ENCODE data around the gene NECTIN1. TPM values are rescaled to one million over a fixed set of nuclear protein-coding genes. Genes with fewer than 3 reads are reported as not detected.

NECTIN1 gene
- total and polyA plus RNA-seq, 5 donors from 2014 or later = 0.18 to 2.3 TPM; not detected in 3

- ATAC-seq (ENCODE audit: low read depth in 2 of 2) (no peak), DNase-seq (no peak)
- Histone ChIP-seq H3K27me3 (ENCODE audit: control insufficient read depth, insufficient read depth, low read length) (no peaks in the 10 kb centered on the region), H3K27ac (ENCODE audit: insufficient read depth, low read length, poor library complexity, severe bottlenecking) (no peak overlapping the region), H3K36me3 (ENCODE audit: control insufficient read depth, insufficient read depth, low read length) (no peaks in the 10 kb centered on the region), H3K9me3 (ENCODE audit: control insufficient read depth in 2 of 2, low read length in 2 of 2) (no peaks in the 10 kb centered on the region), H3K4me1 (ENCODE audit: control insufficient read depth, insufficient read depth, low read length, poor library complexity, severe bottlenecking) (no peaks in the 10 kb centered on the region), H3K4me3 (ENCODE audit: low read depth, low read length) (no peak overlapping the region)
- Mint-ChIP-seq H3K4me3 (peak overlapping the region in 1 of 4 donors; percentile 11), H3K9me3 (no peaks in the 10 kb centered on the region), H3K36me3 (no peaks in the 10 kb centered on the region), H3K27ac (no peak overlapping the region), H3K27me3 (peaks cover 8% of the 10 kb centered on the region), H3K4me1 (peaks cover 0 to 2% (median 0%) of the 10 kb centered on the region in 4 donors)
Observed at GRCh38 chr11:119639642-119640205, 89.3 kb downstream of the NECTIN1 start.

GRCh38 chr11:119638851-119639250 lies 90.1 kb downstream of the NECTIN1 start:
- Histone ChIP-seq H3K4me1 (ENCODE audit: control insufficient read depth, insufficient read depth, low read length, poor library complexity, severe bottlenecking) (no peaks in the 10 kb centered on the region), H3K27ac (ENCODE audit: insufficient read depth, low read length, poor library complexity, severe bottlenecking) (no peak overlapping the region), H3K27me3 (ENCODE audit: control insufficient read depth, insufficient read depth, low read length) (no peaks in the 10 kb centered on the region), H3K4me3 (ENCODE audit: low read depth, low read length) (no peak overlapping the region), H3K9me3 (ENCODE audit: control insufficient read depth in 2 of 2, low read length in 2 of 2) (no peaks in the 10 kb centered on the region), H3K36me3 (ENCODE audit: control insufficient read depth, insufficient read depth, low read length) (no peaks in the 10 kb centered on the region)
- Mint-ChIP-seq H3K36me3 (no peaks in the 10 kb centered on the region), H3K4me3 (no peak overlapping the region), H3K27me3 (peaks cover 8% of the 10 kb centered on the region), H3K27ac (no peak overlapping the region), H3K9me3 (no peaks in the 10 kb centered on the region), H3K4me1 (peaks cover 0 to 2% (median 0%) of the 10 kb centered on the region in 4 donors)
- no peak for ATAC-seq (ENCODE audit: low read depth in 2 of 2)
- no peak for DNase-seq

DNA sequence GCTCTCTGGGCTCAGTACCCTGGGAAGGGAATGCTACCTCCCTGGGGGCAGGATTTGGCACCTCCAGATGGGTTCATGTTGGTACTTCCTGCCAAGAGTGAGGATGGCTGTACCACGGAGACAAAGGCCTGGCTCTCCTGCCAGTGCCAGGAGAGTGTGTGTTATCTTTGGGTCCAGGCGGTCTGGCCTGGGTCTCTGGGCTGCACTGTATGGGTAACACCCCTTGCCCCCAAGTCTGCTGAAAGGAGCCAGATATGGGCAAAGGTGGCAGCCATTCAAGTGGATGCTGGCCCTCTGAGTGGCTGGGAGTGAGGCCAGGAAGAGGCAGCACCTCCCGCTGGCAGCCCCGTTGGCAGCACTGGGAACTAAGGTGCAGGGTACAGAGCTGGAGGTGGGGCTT lies 91.5 kb downstream of the NECTIN1 start:
- no peak overlapping the region for H3K4me3 Mint-ChIP-seq

DNA sequence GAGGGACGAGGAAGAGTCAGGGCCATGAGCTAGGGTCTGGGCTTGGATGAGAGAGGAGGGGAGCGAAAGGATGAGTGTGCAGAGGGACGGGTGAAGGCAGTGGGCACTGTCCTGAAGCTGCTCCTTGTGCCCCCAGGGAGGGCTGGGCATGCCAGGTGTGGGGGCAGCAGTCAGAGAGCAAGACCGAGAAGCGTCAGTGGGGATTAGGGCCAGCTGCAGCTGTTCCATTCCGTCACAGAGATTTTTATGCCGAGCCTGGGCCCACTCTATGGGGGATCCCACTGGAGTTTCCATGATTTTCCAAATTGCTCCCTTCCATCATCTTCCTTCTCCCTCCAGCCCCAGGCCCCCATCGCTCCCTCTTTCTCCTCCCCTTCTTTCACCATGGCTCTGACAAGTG lies 93.2 kb downstream of the NECTIN1 start:
- no peaks in the 10 kb centered on the region for H3K27me3 Mint-ChIP-seq
- H3K4me1 Mint-ChIP-seq = peaks cover 0 to 2% (median 0%) of the 10 kb centered on the region in 4 donors
- Histone ChIP-seq H3K4me1 (ENCODE audit: control insufficient read depth, insufficient read depth, low read length, poor library complexity, severe bottlenecking) (no peaks in the 10 kb centered on the region), H3K27me3 (ENCODE audit: control insufficient read depth, insufficient read depth, low read length) (no peaks in the 10 kb centered on the region), H3K27ac (ENCODE audit: insufficient read depth, low read length, poor library complexity, severe bottlenecking) (no peak overlapping the region), H3K36me3 (ENCODE audit: control insufficient read depth, insufficient read depth, low read length) (no peaks in the 10 kb centered on the region), H3K4me3 (ENCODE audit: low read depth, low read length) (no peak overlapping the region), H3K9me3 (ENCODE audit: control insufficient read depth in 2 of 2, low read length in 2 of 2) (no peaks in the 10 kb centered on the region)
- H3K4me3 Mint-ChIP-seq = no peak overlapping the region
- H3K9me3 Mint-ChIP-seq = peaks cover 0 to 2% (median 0%) of the 10 kb centered on the region in 7 donors
- no peaks in the 10 kb centered on the region for H3K36me3 Mint-ChIP-seq
- no peak overlapping the region for H3K27ac Mint-ChIP-seq
- DNase-seq = no peak
- ATAC-seq (ENCODE audit: low read depth in 2 of 2) = no peak

More for the DNA sequence above, 91.5 kb downstream of the NECTIN1 start:
- Mint-ChIP-seq H3K36me3 (no peaks in the 10 kb centered on the region), H3K4me1 (peaks cover 0 to 2% (median 0%) of the 10 kb centered on the region in 4 donors), H3K9me3 (no peaks in the 10 kb centered on the region), H3K27ac (no peak overlapping the region), H3K27me3 (peaks cover 8% of the 10 kb centered on the region)
- ATAC-seq (ENCODE audit: low read depth in 2 of 2) (no peak), DNase-seq (no peak)
- Histone ChIP-seq H3K4me3 (ENCODE audit: low read depth, low read length) (no peak overlapping the region), H3K4me1 (ENCODE audit: control insufficient read depth, insufficient read depth, low read length, poor library complexity, severe bottlenecking) (no peaks in the 10 kb centered on the region), H3K36me3 (ENCODE audit: control insufficient read depth, insufficient read depth, low read length) (no peaks in the 10 kb centered on the region), H3K27me3 (ENCODE audit: control insufficient read depth, insufficient read depth, low read length) (no peaks in the 10 kb centered on the region), H3K27ac (ENCODE audit: insufficient read depth, low read length, poor library complexity, severe bottlenecking) (no peak overlapping the region), H3K9me3 (ENCODE audit: control insufficient read depth in 2 of 2, low read length in 2 of 2) (no peaks in the 10 kb centered on the region)

DNA sequence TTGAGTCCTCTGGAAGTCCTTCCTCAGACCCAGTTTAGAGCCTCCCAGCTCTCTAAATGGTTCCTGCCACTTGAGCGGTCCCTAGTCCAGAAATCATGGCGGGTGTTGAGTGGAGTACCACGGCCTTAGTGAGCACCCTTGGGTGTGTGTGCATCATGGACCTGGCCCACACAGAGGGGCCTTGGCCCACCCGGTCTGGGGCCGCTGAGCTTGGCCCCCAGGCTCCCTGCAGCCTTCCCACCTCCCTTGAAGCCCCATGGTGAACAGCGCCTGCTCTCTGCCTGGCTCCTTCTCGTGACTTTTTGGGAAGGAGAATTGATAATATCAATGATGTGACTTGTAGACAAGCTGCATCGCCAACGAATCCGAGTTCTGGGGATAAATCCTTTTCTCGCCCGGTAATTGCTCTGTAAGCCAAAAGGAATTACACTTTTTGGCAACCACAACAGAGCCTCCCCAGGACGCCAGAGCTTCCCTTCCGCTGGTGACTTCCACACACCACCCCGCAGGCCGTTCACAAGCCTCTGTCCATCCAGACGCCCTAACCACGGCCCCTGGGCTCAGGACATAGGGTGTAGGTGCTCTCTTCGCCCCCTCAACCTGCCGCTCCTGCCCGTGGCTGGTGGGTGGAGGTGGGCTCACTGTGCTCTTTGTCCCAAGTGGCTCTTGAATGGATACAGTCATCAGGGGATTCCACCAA lies 93.8 kb downstream of the NECTIN1 start:
- Histone ChIP-seq H3K4me1 (ENCODE audit: control insufficient read depth, insufficient read depth, low read length, poor library complexity, severe bottlenecking) (no peaks in the 10 kb centered on the region), H3K9me3 (ENCODE audit: control insufficient read depth in 2 of 2, low read length in 2 of 2) (no peaks in the 10 kb centered on the region), H3K27ac (ENCODE audit: insufficient read depth, low read length, poor library complexity, severe bottlenecking) (no peak overlapping the region), H3K27me3 (ENCODE audit: control insufficient read depth, insufficient read depth, low read length) (no peaks in the 10 kb centered on the region), H3K4me3 (ENCODE audit: low read depth, low read length) (no peak overlapping the region), H3K36me3 (ENCODE audit: control insufficient read depth, insufficient read depth, low read length) (no peaks in the 10 kb centered on the region)
- Mint-ChIP-seq H3K27me3 (no peaks in the 10 kb centered on the region), H3K27ac (no peak overlapping the region), H3K9me3 (peaks cover 0 to 2% (median 0%) of the 10 kb centered on the region in 7 donors), H3K36me3 (no peaks in the 10 kb centered on the region), H3K4me1 (peaks cover 0 to 2% (median 0%) of the 10 kb centered on the region in 4 donors), H3K4me3 (no peak overlapping the region)
- ATAC-seq (ENCODE audit: low read depth in 2 of 2) (no peak), DNase-seq (no peak)

DNA sequence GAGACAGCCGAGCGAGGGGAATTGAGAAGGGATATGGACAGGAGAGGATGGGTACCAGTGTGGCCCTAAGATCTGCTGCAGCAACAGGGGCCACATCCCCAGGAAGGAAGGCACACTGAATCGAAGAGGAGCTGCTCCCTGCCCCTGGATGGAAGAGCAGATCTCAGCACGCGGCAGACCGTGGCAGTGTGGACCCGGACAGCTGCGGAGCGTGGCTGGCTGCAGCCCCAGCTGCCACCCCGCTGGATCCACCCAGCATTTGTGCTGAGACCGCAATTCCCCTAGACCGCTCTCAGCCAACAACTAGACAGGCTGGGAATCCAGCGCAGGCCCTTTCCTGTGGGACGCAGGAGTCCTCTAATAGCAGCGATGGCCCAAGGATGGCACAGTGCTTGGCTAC lies 94.7 kb downstream of the NECTIN1 start:
- no peaks in the 10 kb centered on the region for H3K27me3 ChIP-seq (ENCODE audit: control insufficient read depth, insufficient read depth, low read length)
- ATAC-seq (ENCODE audit: low read depth in 2 of 2) = no peak
- no peak overlapping the region for H3K4me3 ChIP-seq (ENCODE audit: low read depth, low read length)
- Mint-ChIP-seq H3K27me3 (no peaks in the 10 kb centered on the region), H3K27ac (no peak overlapping the region), H3K36me3 (no peaks in the 10 kb centered on the region), H3K9me3 (peaks cover 0 to 2% (median 0%) of the 10 kb centered on the region in 7 donors), H3K4me1 (peaks cover 0 to under 1% (median 0%) of the 10 kb centered on the region in 4 donors), H3K4me3 (no peak overlapping the region)
- no peaks in the 10 kb centered on the region for H3K9me3 ChIP-seq (ENCODE audit: control insufficient read depth in 2 of 2, low read length in 2 of 2)
- H3K36me3 ChIP-seq (ENCODE audit: control insufficient read depth, insufficient read depth, low read length) = no peaks in the 10 kb centered on the region
- no peaks in the 10 kb centered on the region for H3K4me1 ChIP-seq (ENCODE audit: control insufficient read depth, insufficient read depth, low read length, poor library complexity, severe bottlenecking)
- H3K27ac ChIP-seq (ENCODE audit: insufficient read depth, low read length, poor library complexity, severe bottlenecking) = no peak overlapping the region
- no peak for DNase-seq

DNA sequence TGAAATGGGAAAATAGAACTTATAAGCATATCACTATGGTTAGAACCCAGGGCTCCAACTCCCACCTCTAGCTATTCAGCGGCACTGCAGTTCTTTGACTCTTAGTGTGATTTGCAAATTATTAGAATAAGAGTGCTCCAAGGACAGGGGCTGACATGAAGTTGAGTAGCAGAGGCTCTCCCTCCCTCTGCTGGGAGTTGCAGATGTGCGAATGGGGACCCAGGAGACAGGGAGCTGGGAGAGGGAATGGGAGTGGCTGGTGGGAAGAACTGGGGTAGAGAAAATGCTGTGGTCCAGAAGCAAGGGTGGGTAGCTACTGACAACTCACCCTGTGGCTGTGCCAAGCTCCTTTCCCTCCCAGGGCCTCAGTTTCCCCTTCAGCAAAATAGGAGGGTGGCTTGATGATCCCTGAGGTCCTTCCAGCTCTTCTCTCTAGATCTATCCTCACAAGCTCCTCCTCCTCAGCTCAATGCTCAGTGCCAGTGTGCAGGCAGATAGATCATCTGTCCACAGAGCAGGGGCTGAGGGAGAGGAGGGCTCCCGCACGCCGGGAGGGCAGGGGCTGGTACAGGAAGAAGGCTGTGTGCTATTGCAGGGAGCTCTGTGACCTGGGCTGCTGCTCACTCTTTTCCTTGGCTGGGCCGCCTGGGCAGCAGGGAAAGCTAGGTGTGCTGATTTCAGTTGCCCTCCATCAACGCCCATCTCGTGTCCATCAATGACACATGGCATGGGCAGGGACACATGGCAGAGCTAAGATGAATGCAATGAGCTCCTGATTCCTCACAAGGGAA lies 99.0 kb downstream of the NECTIN1 start:
- no peaks in the 10 kb centered on the region for H3K4me1 Mint-ChIP-seq
- H3K27ac Mint-ChIP-seq = no peak overlapping the region
- Histone ChIP-seq H3K9me3 (ENCODE audit: control insufficient read depth in 2 of 2, low read length in 2 of 2) (no peaks in the 10 kb centered on the region), H3K27ac (ENCODE audit: insufficient read depth, low read length, poor library complexity, severe bottlenecking) (no peak overlapping the region), H3K4me3 (ENCODE audit: low read depth, low read length) (no peak overlapping the region), H3K36me3 (ENCODE audit: control insufficient read depth, insufficient read depth, low read length) (no peaks in the 10 kb centered on the region), H3K4me1 (ENCODE audit: control insufficient read depth, insufficient read depth, low read length, poor library complexity, severe bottlenecking) (no peaks in the 10 kb centered on the region), H3K27me3 (ENCODE audit: control insufficient read depth, insufficient read depth, low read length) (no peaks in the 10 kb centered on the region)
- ATAC-seq (ENCODE audit: low read depth in 2 of 2) = no peak
- DNase-seq = no peak
- H3K9me3 Mint-ChIP-seq = peaks cover 0 to 2% (median 0%) of the 10 kb centered on the region in 7 donors
- H3K27me3 Mint-ChIP-seq = peaks cover 10% of the 10 kb centered on the region
- H3K4me3 Mint-ChIP-seq = no peak overlapping the region
- H3K36me3 Mint-ChIP-seq = no peaks in the 10 kb centered on the region

All from CD4-positive, CD25-positive, alpha-beta regulatory T cell (primary cell).